Glomerular visceral epithelial cell (primary cell): Measurements from ENCODE around the gene TMEM117.

Experiments used
- DNase-seq: peaks from one replicate; pipeline ENCODE4 v3.0.0-alpha.2; 2016; ENCODE audit errors: extremely low spot score

The TMEM117 gene

GRCh38 chr12:43884683-43885410 lies 49.0 kb downstream of the TMEM117 start:
- DNase-seq = no peak

- DNase-seq = no peak
These were observed 51.5 kb downstream of the TMEM117 start for GRCh38 chr12:43887397-43887796.

DNA sequence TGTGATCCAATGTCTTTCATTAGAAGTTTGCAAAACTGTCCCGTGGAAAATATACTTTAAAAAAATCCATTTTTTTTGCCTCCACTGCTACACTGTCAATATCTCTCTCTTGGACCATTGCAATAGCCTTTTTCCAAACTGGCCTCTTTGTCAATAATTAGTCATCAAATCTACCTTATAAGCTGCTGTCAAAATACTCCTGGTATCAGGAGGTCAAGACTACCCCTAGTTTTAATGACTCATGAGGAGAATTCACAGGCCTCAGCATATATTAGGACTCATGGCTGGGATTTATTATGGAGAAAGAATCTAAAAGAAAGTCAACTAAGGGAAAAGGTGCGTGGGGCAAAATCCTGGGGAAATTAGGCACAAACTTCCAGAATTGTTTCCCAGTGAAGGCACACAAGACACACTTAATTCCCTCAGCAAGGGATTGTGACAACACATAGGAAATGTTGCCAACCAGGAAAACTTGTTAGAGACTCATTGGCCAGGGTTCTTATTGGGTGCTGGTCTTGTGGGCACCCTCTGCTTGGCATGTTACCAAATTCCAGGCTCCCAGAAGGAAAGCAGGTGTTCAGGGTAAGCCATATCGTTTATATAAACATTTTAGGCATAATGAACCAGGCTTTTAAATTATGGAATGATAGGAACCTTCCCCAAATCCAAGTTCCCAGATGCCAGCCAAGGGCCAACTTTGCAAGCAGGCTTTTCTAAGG lies 56.1 kb downstream of the TMEM117 start:
- no peak for DNase-seq

- DNase-seq = no peak
These were observed 57.8 kb downstream of the TMEM117 start for GRCh38 chr12:43893670-43894069.

- no peak for DNase-seq
These were observed 59.8 kb downstream of the TMEM117 start for GRCh38 chr12:43895580-43896206.

- DNase-seq = peak; percentile 45
These were observed 60.6 kb downstream of the TMEM117 start for GRCh38 chr12:43896496-43896895.

- DNase-seq = no peak
These were observed 62.6 kb downstream of the TMEM117 start for GRCh38 chr12:43898474-43898873.

GRCh38 chr12:43899574-43899973 lies 63.7 kb downstream of the TMEM117 start:
- DNase-seq = no peak

- no peak for DNase-seq
These were observed 67.8 kb downstream of the TMEM117 start for GRCh38 chr12:43903686-43904085.

DNA sequence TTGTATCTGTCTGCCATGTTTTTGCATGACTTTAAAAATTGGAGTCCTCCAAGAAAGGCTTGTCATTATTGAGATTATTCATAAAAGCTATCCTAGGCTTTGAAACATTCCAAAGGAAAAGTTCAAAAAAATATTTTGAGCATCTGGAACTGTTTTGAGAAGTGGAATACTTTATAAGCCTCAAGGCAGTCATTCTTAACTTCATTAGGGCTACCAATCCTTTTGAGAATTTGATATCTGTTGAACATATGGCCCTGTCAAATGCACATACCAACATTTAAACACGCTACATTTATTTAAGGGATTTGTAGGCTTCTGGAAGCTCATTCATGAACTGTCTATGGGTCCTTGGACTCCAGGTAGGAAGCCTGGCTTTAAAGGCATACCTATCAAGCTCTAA lies 77.0 kb downstream of the TMEM117 start:
- no peak for DNase-seq

- DNase-seq = no peak
These were observed 78.5 kb downstream of the TMEM117 start for GRCh38 chr12:43914391-43914790.

- no peak for DNase-seq
These were observed 79.1 kb downstream of the TMEM117 start for GRCh38 chr12:43914923-43915468.

- no peak for DNase-seq
These were observed 82.0 kb downstream of the TMEM117 start for GRCh38 chr12:43917896-43918295.

- DNase-seq = no peak
These were observed 85.9 kb downstream of the TMEM117 start for GRCh38 chr12:43921666-43922337.

- DNase-seq = no peak
These were observed 94.2 kb downstream of the TMEM117 start for GRCh38 chr12:43930032-43930431.

GRCh38 chr12:43931187-43931586 lies 95.3 kb downstream of the TMEM117 start:
- DNase-seq = no peak

DNA sequence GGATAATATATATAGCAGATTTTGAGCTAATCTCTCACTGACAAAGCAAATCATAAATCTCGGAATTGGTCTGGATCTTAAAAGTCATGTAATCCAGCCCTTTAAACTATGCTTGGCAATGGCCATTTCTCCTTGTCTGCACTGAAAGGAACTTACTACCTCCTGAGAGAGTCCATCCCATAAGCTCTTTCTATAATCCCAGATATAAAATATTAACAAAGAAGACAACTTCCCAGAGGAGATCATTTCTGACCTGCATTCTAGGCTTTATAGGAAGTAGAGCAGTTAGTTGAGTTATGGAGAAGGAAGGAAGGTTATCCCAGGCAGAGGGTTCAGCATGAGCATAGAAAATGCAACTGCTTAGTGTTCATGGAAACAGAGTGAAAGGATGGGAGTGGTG lies 99.7 kb downstream of the TMEM117 start:
- DNase-seq = no peak

DNA sequence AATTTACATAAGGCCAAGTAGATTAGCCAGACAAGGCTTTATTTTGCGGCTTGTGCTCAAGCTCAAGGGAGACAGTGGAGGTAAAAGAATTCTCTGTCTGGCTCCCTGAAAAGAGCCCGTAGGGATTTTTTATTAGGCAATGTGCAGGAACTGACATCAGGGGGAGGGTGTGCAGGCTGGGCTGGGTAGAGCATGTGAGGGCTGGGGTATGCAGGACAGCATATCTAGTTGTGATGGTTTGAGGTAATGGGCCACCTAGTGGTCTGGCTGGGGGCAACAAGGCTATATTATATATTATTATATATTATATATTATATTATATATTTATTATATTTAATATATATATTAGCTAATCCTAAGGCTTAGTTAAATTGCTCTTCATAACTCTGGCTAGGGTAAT lies 102.1 kb downstream of the TMEM117 start:
- no peak for DNase-seq

GRCh38 chr12:43942379-43942778 lies 106.5 kb downstream of the TMEM117 start:
- no peak for DNase-seq

GRCh38 chr12:43945983-43946382 lies 110.1 kb downstream of the TMEM117 start:
- DNase-seq = no peak

GRCh38 chr12:43951286-43951685 lies 115.4 kb downstream of the TMEM117 start:
- no peak for DNase-seq

DNA sequence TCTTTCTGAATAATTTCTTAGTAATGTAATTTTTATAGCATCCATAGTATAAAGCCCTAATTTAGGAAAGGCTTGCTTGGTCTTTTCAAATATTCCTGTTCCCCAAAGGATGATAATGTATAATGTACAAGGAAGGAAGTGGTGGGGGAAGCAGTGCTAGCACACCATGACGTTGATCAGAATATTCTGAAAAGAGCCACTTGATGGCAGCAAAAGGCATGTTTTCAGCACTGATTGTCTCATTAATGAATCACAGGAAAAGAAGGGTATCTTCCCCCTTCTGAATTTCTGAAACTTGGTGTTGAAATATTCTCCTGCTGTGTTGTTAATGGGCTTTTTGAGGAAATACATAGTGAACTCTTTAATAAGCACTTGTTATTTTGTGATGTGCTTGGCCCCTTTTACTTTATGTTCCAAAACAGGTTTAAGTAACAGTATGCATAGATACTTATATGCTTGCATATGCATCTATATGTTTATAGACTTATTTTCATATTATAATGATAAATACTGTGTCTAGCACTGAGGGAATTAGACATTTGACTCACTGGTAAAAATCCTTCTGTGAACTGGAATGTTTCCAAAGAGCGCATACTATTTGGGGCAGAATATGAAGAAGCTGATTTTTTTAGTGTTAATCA lies 122.0 kb downstream of the TMEM117 start:
- DNase-seq = peak; percentile 42
